ENCODE data around the gene CCL26.
"Not testable (repeated sequence)": the region's sequence is repeated elsewhere in the genome, so short reads cannot be mapped to it uniquely, and the experiment has no call there.

CCL26 gene

GRCh38 chr7:75738604-75738974 is 33.4 kb downstream of the CCL26 start, which contains the start of gene HIP1:
TSS of gene HIP1 (minus strand) at chr7:75738941. CDS start at chr7:75738920, 21 bp downstream.
- DNase-seq, result no peak

- DNase-seq, result peak; percentile 34
Measured at GRCh38 chr7:75737856-75738603, 34.0 kb downstream of the CCL26 start.

GRCh38 chr7:75735581-75736350 is 36.2 kb downstream of the CCL26 start:
- DNase-seq, result no peak

- peak; percentile 74 for DNase-seq
Measured at GRCh38 chr7:75734586-75735458, 37.2 kb downstream of the CCL26 start.

- DNase-seq, result peak; percentile 99
Measured at GRCh38 chr7:75732764-75733630, 39.0 kb downstream of the CCL26 start.

GRCh38 chr7:75732016-75732521 is 39.9 kb downstream of the CCL26 start:
- no peak for DNase-seq

GRCh38 chr7:75729851-75730274 is 42.1 kb downstream of the CCL26 start:
- no peak for DNase-seq

- DNase-seq, result peak; percentile 31
Measured at GRCh38 chr7:75727881-75728593, 44.0 kb downstream of the CCL26 start.

- DNase-seq, result not testable (repeated sequence)
Measured at GRCh38 chr7:75727351-75727750, 44.7 kb downstream of the CCL26 start.

- DNase-seq, result no peak
Measured at GRCh38 chr7:75725306-75725705, 46.7 kb downstream of the CCL26 start.

GRCh38 chr7:75723444-75723843 is 48.6 kb downstream of the CCL26 start:
- no peak for DNase-seq

GRCh38 chr7:75722373-75722772 is 49.6 kb downstream of the CCL26 start:
- no peak for DNase-seq

GRCh38 chr7:75721922-75722321 is 50.1 kb downstream of the CCL26 start:
- not testable (repeated sequence) for DNase-seq

GRCh38 chr7:75721426-75721825 is 50.6 kb downstream of the CCL26 start:
- DNase-seq, result no peak

GRCh38 chr7:75719626-75720025 is 52.4 kb downstream of the CCL26 start:
- DNase-seq, result no peak

All from EL (cell line).